K562 (cell line): ENCODE results near the gene HSD17B11. TPM values are rescaled to one million over a fixed set of nuclear protein-coding genes. Genes with fewer than 3 reads are reported as not detected.
A peak's percentile ranks its signal among the peaks of the same experiment; 100 is the strongest.

Experiments
- ATAC-seq: fragments of 200-7000 bp; cut with Tn5 transposase; 3 replicates; pipeline ENCODE4 v1.9.1; 2020; ENCODE audit warnings: moderate library complexity
- BruUV-seq: library from RNA; stranded (reverse); fragments of 400-500 nt; replicated peaks from 2 replicates; lab custom pipeline; 2021; lab: Mats Ljungman, UMichigan
- CTCF ChIA-PET: fragments of 300-600 bp; formaldehyde crosslinking; extraction: SDS; loops from one replicate; lab custom pipeline; 2021; ENCODE audit warnings: low intra/inter-chr PET ratio; lab: Yijun Ruan, JAX
- POLR2A ChIA-PET: fragments of 300-600, 350-650 bp; sonication (Branson Sonifier 250); formaldehyde crosslinking; extraction: SDS; loops from one replicate; lab custom pipeline; 2021; ENCODE audit warnings: antibody characterized with exemption, inconsistent platforms; lab: Yijun Ruan, JAX
- DNase-seq, 4 experiments: peaks; one replicate each; pipeline versions ENCODE4 v3.0.0 to v3.0.0-alpha.2; 2011 to 2018; ENCODE audit warnings: low spot score in 3 of 4, mixed read lengths in 3 of 4; ENCODE audit errors: extremely low read depth in 1 of 4
- FAIRE-seq: peaks from 2 replicates; lab custom pipeline; 2011; peaks lifted over from hg19 to GRCh38; lab: Jason Lieb, UNC
- H2AFZ ChIP-seq: 2 replicates; pipeline ENCODE4 v1.6.0; 2011; ENCODE audit warnings: low read depth, low read length, control low read depth, inconsistent platforms
- H3K27ac ChIP-seq: fragments of 200-600 bp; 3 replicates; pipeline ENCODE4 v1.8.0; 2011; ENCODE audit warnings: low read depth, mild to moderate bottlenecking, control low read depth, inconsistent platforms, low read length, moderate library complexity, mixed read lengths; ENCODE audit errors: extremely low read depth
- H3K27me3 ChIP-seq, 2 experiments: fragments of 300-600 bp in 1 of 2; 2 replicates in 1 of 2; 3 replicates in 1 of 2; pipeline versions ENCODE4 v1.6.0 to v1.8.0; 2011; ENCODE audit warnings: inconsistent platforms in 2 of 2, low read length in 2 of 2, mild to moderate bottlenecking in 1 of 2, mixed read lengths in 1 of 2, moderate library complexity in 1 of 2; ENCODE audit not compliant: control insufficient read depth in 2 of 2, insufficient read depth in 2 of 2
- H3K36me3 ChIP-seq: fragments of 300-600 bp; 3 replicates; pipeline ENCODE4 v1.8.0; 2011; ENCODE audit warnings: mild to moderate bottlenecking, low read length, inconsistent platforms; ENCODE audit not compliant: control insufficient read depth, insufficient read depth
- H3K4me1 ChIP-seq, 2 experiments: fragments of 200-600 bp in 1 of 2; replicated peaks in 1 of 2; 2 replicates in 1 of 2; 3 replicates in 1 of 2; pipeline versions ENCODE4 v1.5.1 to v1.8.0; 2011; ENCODE audit warnings: inconsistent platforms in 2 of 2, low read length in 2 of 2, mild to moderate bottlenecking in 1 of 2, mixed read lengths in 1 of 2, moderate library complexity in 1 of 2; ENCODE audit not compliant: control insufficient read depth in 2 of 2, insufficient read depth in 2 of 2
- H3K4me2 ChIP-seq: 2 replicates; pipeline ENCODE4 v1.6.1; 2011; ENCODE audit warnings: low read length, control low read depth, inconsistent platforms, mixed read lengths; ENCODE audit not compliant: insufficient read depth
- H3K4me3 ChIP-seq: fragments of 200-600 bp; sonication (generic), shearing (Covaris generic); 2 replicates; pipeline ENCODE4 v1.5.1; 2016; ENCODE audit warnings: control low read depth, inconsistent platforms
- H3K79me2 ChIP-seq: fragments of 200-600 bp; 3 replicates; pipeline ENCODE4 v1.8.0; 2011; ENCODE audit warnings: low read length, inconsistent platforms; ENCODE audit not compliant: control insufficient read depth, insufficient read depth
- H3K9ac ChIP-seq, 2 experiments: 2 replicates each; pipeline versions ENCODE4 v1.6.0 to v1.6.1; 2011; ENCODE audit warnings: low read depth in 2 of 2, low read length in 2 of 2, control low read depth in 1 of 2, inconsistent platforms in 1 of 2, mild to moderate bottlenecking in 1 of 2, mixed read lengths in 1 of 2; ENCODE audit not compliant: insufficient read depth in 1 of 2
- H3K9me1 ChIP-seq: one replicate; pipeline ENCODE4 v1.6.0; 2011; ENCODE audit warnings: inconsistent platforms, mild to moderate bottlenecking, low read length, moderate library complexity; ENCODE audit not compliant: control insufficient read depth, insufficient read depth
- H3K9me3 ChIP-seq: replicated peaks from 2 replicates; pipeline ENCODE4 v1.5.1; 2011; ENCODE audit warnings: low read depth, low read length, inconsistent platforms; ENCODE audit not compliant: control insufficient read depth, insufficient read depth
- H4K20me1 ChIP-seq: replicated peaks from 2 replicates; pipeline ENCODE4 v1.6.1; 2011; ENCODE audit warnings: low read length, inconsistent platforms, mixed read lengths; ENCODE audit not compliant: control insufficient read depth, insufficient read depth
- CBX2 ChIP-seq: fragments of 200-600 bp; sonication (generic); IDR thresholded peaks from one replicate; pipeline ENCODE4 v1.6.1; 2012; ENCODE audit warnings: mild to moderate bottlenecking, low read length, inconsistent platforms; ENCODE audit not compliant: insufficient read depth, poor library complexity, severe bottlenecking
- FOXJ2 ChIP-seq: fragments of 200-800 bp; sonication (Bioruptor generic); IDR thresholded peaks from 2 replicates; pipeline ENCODE4 v1.6.1; 2016; ENCODE audit warnings: missing genetic modification characterization, missing compliant biosample characterization
- MEIS2 ChIP-seq: fragments of 450-650 bp; IDR thresholded peaks from 2 replicates; pipeline ENCODE4 v1.6.1; 2014; ENCODE audit warnings: mild to moderate bottlenecking; ENCODE audit not compliant: partially characterized antibody
- PBX2 ChIP-seq, 2 experiments: IDR thresholded peaks in 1 of 2; conservative IDR thresholded peaks in 1 of 2; 2 replicates each; pipeline ENCODE4 v1.6.1; 2016; ENCODE audit warnings: low read depth in 2 of 2, mild to moderate bottlenecking in 1 of 2, missing compliant biosample characterization in 1 of 2, missing genetic modification characterization in 1 of 2, moderate library complexity in 1 of 2
- SOX6 ChIP-seq: fragments of 450-650 bp; IDR thresholded peaks from 2 replicates; pipeline ENCODE4 v1.6.1; 2014; ENCODE audit warnings: mild to moderate bottlenecking
- TEAD1 ChIP-seq, 2 experiments: fragments of 450-650 bp in 1 of 2; sonication (generic) in 1 of 2; formaldehyde crosslinking; IDR thresholded peaks; 2 replicates each; pipeline versions ENCODE4 v1.4.0 to v1.8.0; 2020 to 2022; ENCODE audit warnings: mild to moderate bottlenecking in 2 of 2, missing genetic modification reagents in 1 of 2
- ZNF140 ChIP-seq: fragments of 250-450 bp; sonication (Bioruptor Pico); IDR thresholded peaks from 2 replicates; pipeline ENCODE4 v1.8.0; 2021; ENCODE audit warnings: moderate library complexity, mild to moderate bottlenecking, inconsistent platforms
- ZNF408 ChIP-seq: fragments of 250-450 bp; sonication (Bioruptor Pico); IDR thresholded peaks from 2 replicates; pipeline ENCODE4 v1.4.0; 2020; ENCODE audit warnings: low read depth, mild to moderate bottlenecking, moderate library complexity
- WGBS: fragments of 100-300 bp; shearing (Covaris generic); methylation state at CpG from one replicate; pipeline ENCODE4 v1.1.6; 2016; ENCODE audit warnings: low coverage, mixed read lengths; ENCODE audit not compliant: insufficient coverage; ENCODE audit errors: missing lambda C conversion rate; 5-methylcytosine and 5-hydroxymethylcytosine counted together
- in situ Hi-C: fragments of 300-500 bp; cut with MboI; formaldehyde crosslinking; loops from 4 replicates; pipeline ENCODE4 v1.15.0; 2018; ENCODE audit warnings: inconsistent platforms, mixed read lengths
- intact Hi-C: fragments of 100-400 bp; cut with micrococcal nuclease; formaldehyde crosslinking; loops from 2 replicates; pipeline ENCODE4 v1.14.2; 2022
- polyA plus RNA-seq, 8 experiments: library from polyadenylated mRNA; depleted of rRNA in 4 of 8; stranded (reverse) in 5 of 8; unstranded in 3 of 8; fragments of >200 nt; fragmentation: Nextera tagmentation in 2 of 8; fragmentation: Illumina TruSeq in 1 of 8; extraction: Ambion mirVana in 2 of 8; extraction: Trizol in 1 of 8; gene quantifications; 2 replicates each; pipeline versions ENCODE4 v1.2.1 to v1.2.3, GENCODE V29; 2011 to 2014; ENCODE audit warnings: inconsistent platforms in 1 of 8, missing spikeins in 1 of 8
- total RNA-seq, 7 experiments: library from RNA; depleted of rRNA in 6 of 7; stranded (reverse); fragments of >200 nt in 6 of 7; fragmentation: Illumina TruSeq in 2 of 7; extraction: Trizol in 2 of 7; gene quantifications; 2 replicates each; pipeline versions ENCODE4 v1.2.1 to v1.2.3, GENCODE V29; 2011 to 2021; ENCODE audit warnings: low replicate concordance in 1 of 7
- TF ChIP-seq, protein P1 (sequence below): IDR thresholded peaks from 2 replicates; pipeline ENCODE4 v1.6.1; 2011; ENCODE audit warnings: borderline replicate concordance, low read depth, mild to moderate bottlenecking, moderate library complexity, low read length; ENCODE audit not compliant: insufficient read depth, poor library complexity, severe bottlenecking

HSD17B11 gene
- total and polyA plus RNA-seq, 9 of the 15 experiments (the other 6 are each of a cell fraction or from before 2014, with no cell fraction given) = 26.0 to 108 (median 81.0) TPM

DNA sequence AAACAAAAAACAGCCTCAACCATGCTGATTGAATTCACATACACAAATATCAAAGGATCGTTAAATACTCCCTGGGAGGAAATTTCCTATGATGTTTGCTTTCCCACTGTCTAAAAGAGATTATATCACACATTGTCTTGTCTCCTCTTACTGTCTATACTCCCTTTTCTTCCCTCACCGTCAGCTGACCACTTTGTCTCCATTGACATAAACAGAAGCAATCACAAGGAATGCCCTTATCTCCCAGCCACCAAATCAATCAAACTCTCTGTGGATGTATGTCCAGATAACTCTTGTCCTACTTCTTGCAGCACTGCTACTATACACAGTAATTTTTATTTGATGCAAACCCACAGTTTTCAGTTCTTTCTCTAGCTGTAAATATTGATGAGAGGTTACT lies 19.2 kb upstream of the HSD17B11 start:
- Histone ChIP-seq H3K27ac (no peak overlapping the region), H4K20me1 (no peaks in the 10 kb centered on the region), H3K4me1 (peaks cover 0 to 3% of the 10 kb centered on the region in 2 experiments; a peak in 3 of 5 replicates), H3K9me3 (no peaks in the 10 kb centered on the region), H3K4me2 (no peak overlapping the region), H3K4me3 (no peak overlapping the region), H2AFZ (no peak overlapping the region), H3K36me3 (no peaks in the 10 kb centered on the region), H3K27me3 (no peaks in the 10 kb centered on the region; a peak in 2 of 5 replicates), H3K9me1 (no peaks in the 10 kb centered on the region)
- CTCF ChIA-PET = no interaction called here
- DNase-seq = no peak
- 3% methylated on average over 2 of the region's 2 CpGs for WGBS
- FAIRE-seq = no peak
- no peak for ATAC-seq
- no TSS peak for BruUV-seq
- no peak for TF ChIP-seq ZNF140 (CRISPR knock-in tag)
- TF ChIP-seq MEIS2 = peak; percentile 79
- no peak for TF ChIP-seq PBX2 (CRISPR knock-in tag; IDR thresholded peaks at IDR 0.05; ENCODE audit: low read depth)
- TF ChIP-seq PBX2 (tag; conservative IDR thresholded peaks at IDR 0.05; ENCODE audit: low read depth) = peak; percentile 63
- no peak for TF ChIP-seq CBX2
- TF ChIP-seq SOX6 = peak; percentile 26; the same call in 1 of the 2 replicates
- TF ChIP-seq, protein P1, sequence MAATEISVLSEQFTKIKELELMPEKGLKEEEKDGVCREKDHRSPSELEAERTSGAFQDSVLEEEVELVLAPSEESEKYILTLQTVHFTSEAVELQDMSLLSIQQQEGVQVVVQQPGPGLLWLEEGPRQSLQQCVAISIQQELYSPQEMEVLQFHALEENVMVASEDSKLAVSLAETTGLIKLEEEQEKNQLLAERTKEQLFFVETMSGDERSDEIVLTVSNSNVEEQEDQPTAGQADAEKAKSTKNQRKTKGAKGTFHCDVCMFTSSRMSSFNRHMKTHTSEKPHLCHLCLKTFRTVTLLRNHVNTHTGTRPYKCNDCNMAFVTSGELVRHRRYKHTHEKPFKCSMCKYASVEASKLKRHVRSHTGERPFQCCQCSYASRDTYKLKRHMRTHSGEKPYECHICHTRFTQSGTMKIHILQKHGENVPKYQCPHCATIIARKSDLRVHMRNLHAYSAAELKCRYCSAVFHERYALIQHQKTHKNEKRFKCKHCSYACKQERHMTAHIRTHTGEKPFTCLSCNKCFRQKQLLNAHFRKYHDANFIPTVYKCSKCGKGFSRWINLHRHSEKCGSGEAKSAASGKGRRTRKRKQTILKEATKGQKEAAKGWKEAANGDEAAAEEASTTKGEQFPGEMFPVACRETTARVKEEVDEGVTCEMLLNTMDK = no peak
- peak in 1 of 2 experiments; percentile 86; a peak in 2 of 4 replicates for TF ChIP-seq TEAD1 (CRISPR knock-in tag; IDR thresholded peaks at IDR 0.05)
- TF ChIP-seq ZNF408 (CRISPR knock-in tag) = no peak
- peak; percentile 87; the same call in 1 of the 2 replicates for TF ChIP-seq FOXJ2 (tag)
- TF ChIP-seq, all 486 proteins: peak for 5
- in situ Hi-C loops (no loop called here), intact Hi-C loops (no loop called here)
- Histone ChIP-seq H3K9ac (no peak overlapping the region), H3K79me2 (no peaks in the 10 kb centered on the region)
- POLR2A ChIA-PET = interaction anchor here (0.5 to 1.3 kb wide), 3 partner anchors 8 to 501 kb away, joined by 3 to 4 read pairs (median 3); no protein-coding TSS in a partner anchor
